Lower leg skin (tissue), 3 donors: ENCODE results near the gene SOCS2.

Experiments
- CTCF ChIP-seq, 3 donors: fragments of 450-650 bp; IDR thresholded peaks; one replicate each; pipeline ENCODE4 v1.5.1; 2016; ENCODE audit warnings: antibody characterized with exemption in 3 of 3, mild to moderate bottlenecking in 3 of 3, moderate library complexity in 2 of 3
- POLR2A ChIP-seq, 2 donors: fragments of 450-650 bp; IDR thresholded peaks; one replicate each; pipeline ENCODE4 v1.6.1; 2016 to 2017; ENCODE audit warnings: antibody characterized with exemption in 2 of 2, mild to moderate bottlenecking in 1 of 2, moderate library complexity in 1 of 2

DNA sequence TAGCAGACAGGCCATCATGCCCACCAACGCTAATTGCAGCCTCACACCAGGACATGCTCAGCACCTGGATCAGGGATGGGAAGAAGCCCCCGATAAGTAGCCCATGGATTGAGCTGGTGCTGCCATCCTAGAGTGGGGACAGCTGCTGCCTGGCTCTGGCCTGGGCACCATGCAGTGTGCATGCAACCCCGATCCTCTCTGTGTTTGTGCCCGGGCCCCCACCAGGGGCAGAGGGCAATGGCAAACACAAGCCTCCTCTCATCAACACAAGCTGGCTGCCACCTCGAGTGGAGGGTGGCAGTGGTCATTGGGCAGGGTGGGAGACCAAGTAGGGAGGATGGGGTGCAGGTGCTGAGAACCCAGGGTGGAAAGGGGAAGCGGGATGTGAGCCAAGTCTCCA is 23.3 kb upstream of the SOCS2 start:
- no peak for TF ChIP-seq CTCF (IDR thresholded peaks at IDR 0.05)
- no peak for TF ChIP-seq POLR2A (IDR thresholded peaks at IDR 0.05)
